GM10248 (cell line): ENCODE measurements around the gene ACTN2.

ENCODE experiments used
- CTCF ChIA-PET: fragments of 300-600 bp; sonication (Branson Sonifier 250); formaldehyde crosslinking; extraction: SDS; loops from one replicate; lab custom pipeline; 2021; ENCODE audit warnings: antibody characterized with exemption; lab: Yijun Ruan, JAX
- POLR2A ChIA-PET: fragments of 350-650 bp; sonication (Branson Sonifier 250); formaldehyde crosslinking; extraction: SDS; loops from one replicate; lab custom pipeline; 2020; ENCODE audit warnings: antibody characterized with exemption; lab: Yijun Ruan, JAX
- DNase-seq: peaks from one replicate; pipeline ENCODE4 v3.0.0; 2012; ENCODE audit errors: extremely low spot score
- CTCF ChIP-seq: IDR thresholded peaks from 2 replicates; pipeline ENCODE4 v1.5.1; 2012; ENCODE audit warnings: mild to moderate bottlenecking, low read depth; ENCODE audit errors: extremely low read depth, missing control alignments, control extremely low read depth

ACTN2 gene

GRCh38 chr1:236809148-236809547 is 122.8 kb downstream of the ACTN2 start:
- DNase-seq, result no peak
- CTCF ChIA-PET, result interaction anchor here (1.1 to 2.1 kb wide), 5 partner anchors 9 to 47 kb away, joined by 3 to 14 read pairs (median 4); no protein-coding TSS in a partner anchor

GRCh38 chr1:236810018-236810417 is 123.7 kb downstream of the ACTN2 start:
- DNase-seq, result no peak
- ChIA-PET POLR2A (no interaction called here), CTCF (interaction anchor here (1.0 to 2.3 kb wide), 5 partner anchors 10 to 15 kb away, joined by 3 to 14 read pairs (median 5); partner anchors contain the start of gene MTR)
- no peak for TF ChIP-seq CTCF

More at GRCh38 chr1:236809148-236809547, 122.8 kb downstream of the ACTN2 start:
- TF ChIP-seq CTCF, result no peak
- POLR2A ChIA-PET, result no interaction called here

GRCh38 chr1:236812334-236813030 is 126.2 kb downstream of the ACTN2 start:
- POLR2A ChIA-PET, result no interaction called here
- CTCF ChIA-PET, result interaction anchor here (1.3 to 2.8 kb wide), 4 partner anchors 8 to 16 kb away, joined by 4 to 11 read pairs (median 8); no protein-coding TSS in a partner anchor
- no peak for TF ChIP-seq CTCF
- no peak for DNase-seq
